ENCODE results near the gene PCSK1.

GRCh38 chr5:96342581-96342980 is 90.5 kb downstream of the PCSK1 start:
- no peak for TF ChIP-seq EZH2 (IDR thresholded peaks at IDR 0.05; ENCODE audit: borderline replicate concordance, low read length)
- no peak for TF ChIP-seq CTCF (IDR thresholded peaks at IDR 0.05; ENCODE audit: low read length)
